K562 (cell line): Measurements from ENCODE around the gene FAM171A1. TPM values are rescaled to one million over a fixed set of nuclear protein-coding genes. Genes with fewer than 3 reads are reported as not detected.
"Not testable (repeated sequence)": the region's sequence is repeated elsewhere in the genome, so short reads cannot be mapped to it uniquely, and the experiment has no call there.

ENCODE experiments used
- ATAC-seq: fragments of 200-7000 bp; cut with Tn5 transposase; 3 replicates; pipeline ENCODE4 v1.9.1; 2020; ENCODE audit warnings: moderate library complexity
- BruUV-seq: library from RNA; stranded (reverse); fragments of 400-500 nt; replicated peaks from 2 replicates; lab custom pipeline; 2021; lab: Mats Ljungman, UMichigan
- CTCF ChIA-PET: fragments of 300-600 bp; formaldehyde crosslinking; extraction: SDS; loops from one replicate; lab custom pipeline; 2021; ENCODE audit warnings: low intra/inter-chr PET ratio; lab: Yijun Ruan, JAX
- POLR2A ChIA-PET: fragments of 300-600, 350-650 bp; sonication (Branson Sonifier 250); formaldehyde crosslinking; extraction: SDS; loops from one replicate; lab custom pipeline; 2021; ENCODE audit warnings: antibody characterized with exemption, inconsistent platforms; lab: Yijun Ruan, JAX
- DNase-seq, 4 experiments: peaks; one replicate each; pipeline versions ENCODE4 v3.0.0 to v3.0.0-alpha.2; 2011 to 2018; ENCODE audit warnings: low spot score in 3 of 4, mixed read lengths in 3 of 4; ENCODE audit errors: extremely low read depth in 1 of 4
- FAIRE-seq: peaks from 2 replicates; lab custom pipeline; 2011; peaks lifted over from hg19 to GRCh38; lab: Jason Lieb, UNC
- H2AFZ ChIP-seq: 2 replicates; pipeline ENCODE4 v1.6.0; 2011; ENCODE audit warnings: low read depth, low read length, control low read depth, inconsistent platforms
- H3K27ac ChIP-seq: fragments of 200-600 bp; 3 replicates; pipeline ENCODE4 v1.8.0; 2011; ENCODE audit warnings: low read depth, mild to moderate bottlenecking, control low read depth, inconsistent platforms, low read length, moderate library complexity, mixed read lengths; ENCODE audit errors: extremely low read depth
- H3K27me3 ChIP-seq, 2 experiments: fragments of 300-600 bp in 1 of 2; 2 replicates in 1 of 2; 3 replicates in 1 of 2; pipeline versions ENCODE4 v1.6.0 to v1.8.0; 2011; ENCODE audit warnings: inconsistent platforms in 2 of 2, low read length in 2 of 2, mild to moderate bottlenecking in 1 of 2, mixed read lengths in 1 of 2, moderate library complexity in 1 of 2; ENCODE audit not compliant: control insufficient read depth in 2 of 2, insufficient read depth in 2 of 2
- H3K36me3 ChIP-seq: fragments of 300-600 bp; 3 replicates; pipeline ENCODE4 v1.8.0; 2011; ENCODE audit warnings: mild to moderate bottlenecking, low read length, inconsistent platforms; ENCODE audit not compliant: control insufficient read depth, insufficient read depth
- H3K4me1 ChIP-seq, 2 experiments: fragments of 200-600 bp in 1 of 2; replicated peaks in 1 of 2; 2 replicates in 1 of 2; 3 replicates in 1 of 2; pipeline versions ENCODE4 v1.5.1 to v1.8.0; 2011; ENCODE audit warnings: inconsistent platforms in 2 of 2, low read length in 2 of 2, mild to moderate bottlenecking in 1 of 2, mixed read lengths in 1 of 2, moderate library complexity in 1 of 2; ENCODE audit not compliant: control insufficient read depth in 2 of 2, insufficient read depth in 2 of 2
- H3K4me2 ChIP-seq: 2 replicates; pipeline ENCODE4 v1.6.1; 2011; ENCODE audit warnings: low read length, control low read depth, inconsistent platforms, mixed read lengths; ENCODE audit not compliant: insufficient read depth
- H3K4me3 ChIP-seq: fragments of 200-600 bp; sonication (generic), shearing (Covaris generic); 2 replicates; pipeline ENCODE4 v1.5.1; 2016; ENCODE audit warnings: control low read depth, inconsistent platforms
- H3K79me2 ChIP-seq: fragments of 200-600 bp; 3 replicates; pipeline ENCODE4 v1.8.0; 2011; ENCODE audit warnings: low read length, inconsistent platforms; ENCODE audit not compliant: control insufficient read depth, insufficient read depth
- H3K9ac ChIP-seq, 2 experiments: 2 replicates each; pipeline versions ENCODE4 v1.6.0 to v1.6.1; 2011; ENCODE audit warnings: low read depth in 2 of 2, low read length in 2 of 2, control low read depth in 1 of 2, inconsistent platforms in 1 of 2, mild to moderate bottlenecking in 1 of 2, mixed read lengths in 1 of 2; ENCODE audit not compliant: insufficient read depth in 1 of 2
- H3K9me1 ChIP-seq: one replicate; pipeline ENCODE4 v1.6.0; 2011; ENCODE audit warnings: inconsistent platforms, mild to moderate bottlenecking, low read length, moderate library complexity; ENCODE audit not compliant: control insufficient read depth, insufficient read depth
- H3K9me3 ChIP-seq: replicated peaks from 2 replicates; pipeline ENCODE4 v1.5.1; 2011; ENCODE audit warnings: low read depth, low read length, inconsistent platforms; ENCODE audit not compliant: control insufficient read depth, insufficient read depth
- H4K20me1 ChIP-seq: replicated peaks from 2 replicates; pipeline ENCODE4 v1.6.1; 2011; ENCODE audit warnings: low read length, inconsistent platforms, mixed read lengths; ENCODE audit not compliant: control insufficient read depth, insufficient read depth
- CBX3 ChIP-seq, 2 experiments: IDR thresholded peaks; 1 replicate in 1 of 2; 2 replicates in 1 of 2; pipeline ENCODE4 v1.6.1; 2012; ENCODE audit warnings: inconsistent platforms in 2 of 2, low read length in 2 of 2, borderline replicate concordance in 1 of 2, control low read depth in 1 of 2
- CREM ChIP-seq: IDR thresholded peaks from 2 replicates; pipeline ENCODE4 v1.6.1; 2014; ENCODE audit warnings: antibody characterized with exemption, low read depth
- HDGF ChIP-seq: fragments of 450-650 bp; IDR thresholded peaks from 2 replicates; pipeline ENCODE4 v1.6.1; 2016
- ILK ChIP-seq: fragments of 450-650 bp; IDR thresholded peaks from 2 replicates; pipeline ENCODE4 v1.6.1; 2016; ENCODE audit warnings: missing genetic modification characterization, low read depth, mild to moderate bottlenecking, missing compliant biosample characterization, moderate library complexity, borderline replicate concordance
- MYNN ChIP-seq, 2 experiments: sonication (generic); formaldehyde crosslinking in 1 of 2; IDR thresholded peaks; 2 replicates each; pipeline versions ENCODE4 v1.5.0 to v1.6.1; 2016 to 2020; ENCODE audit warnings: antibody characterized with exemption in 1 of 2, missing genetic modification reagents in 1 of 2
- NFE2 ChIP-seq: IDR thresholded peaks from 2 replicates; pipeline ENCODE4 v1.6.1; 2014; ENCODE audit warnings: antibody characterized with exemption, low read depth
- POLR2AphosphoS2 ChIP-seq: IDR thresholded peaks from 2 replicates; pipeline ENCODE4 v1.6.1; 2012; ENCODE audit warnings: low read length, improper control_type of control experiment
- PYGO2 ChIP-seq: fragments of 450-650 bp; IDR thresholded peaks from 2 replicates; pipeline ENCODE4 v1.6.1; 2016; ENCODE audit warnings: mild to moderate bottlenecking, missing genetic modification characterization, moderate library complexity, missing compliant biosample characterization
- RFX1 ChIP-seq: fragments of 450-650 bp; IDR thresholded peaks from 2 replicates; pipeline ENCODE4 v1.6.1; 2016; ENCODE audit warnings: mild to moderate bottlenecking, moderate library complexity
- SETDB1 ChIP-seq: IDR thresholded peaks from one replicate; pipeline ENCODE4 v1.6.1; 2012; ENCODE audit warnings: low read length, control low read depth, inconsistent platforms
- SP1 ChIP-seq: sonication (generic); formaldehyde crosslinking; IDR thresholded peaks from 2 replicates; pipeline ENCODE4 v1.8.1; 2022; ENCODE audit warnings: mild to moderate bottlenecking, missing genetic modification reagents
- TGIF2 ChIP-seq: sonication (generic); formaldehyde crosslinking; IDR thresholded peaks from 2 replicates; pipeline ENCODE4 v1.8.1; 2022; ENCODE audit warnings: mild to moderate bottlenecking, missing genetic modification reagents, moderate library complexity
- YBX1 ChIP-seq: fragments of 450-650 bp; IDR thresholded peaks from 2 replicates; pipeline ENCODE4 v1.7.1; 2016; ENCODE audit warnings: mild to moderate bottlenecking
- ZBTB5 ChIP-seq: fragments of 450-650 bp; IDR thresholded peaks from 2 replicates; pipeline ENCODE4 v1.6.1; 2017; ENCODE audit warnings: antibody characterized with exemption
- ZC3H8 ChIP-seq: fragments of 450-650 bp; IDR thresholded peaks from 2 replicates; pipeline ENCODE4 v1.6.1; 2017
- ZNF175 ChIP-seq: fragments of 200-800 bp; sonication (Bioruptor generic); IDR thresholded peaks from 2 replicates; pipeline ENCODE4 v1.6.1; 2016; ENCODE audit warnings: low read depth, mild to moderate bottlenecking, missing genetic modification characterization, missing compliant biosample characterization
- WGBS: fragments of 100-300 bp; shearing (Covaris generic); methylation state at CpG from one replicate; pipeline ENCODE4 v1.1.6; 2016; ENCODE audit warnings: low coverage, mixed read lengths; ENCODE audit not compliant: insufficient coverage; ENCODE audit errors: missing lambda C conversion rate; 5-methylcytosine and 5-hydroxymethylcytosine counted together
- in situ Hi-C: fragments of 300-500 bp; cut with MboI; formaldehyde crosslinking; loops from 4 replicates; pipeline ENCODE4 v1.15.0; 2018; ENCODE audit warnings: inconsistent platforms, mixed read lengths
- intact Hi-C: fragments of 100-400 bp; cut with micrococcal nuclease; formaldehyde crosslinking; loops from 2 replicates; pipeline ENCODE4 v1.14.2; 2022
- polyA plus RNA-seq, 8 experiments: library from polyadenylated mRNA; depleted of rRNA in 4 of 8; stranded (reverse) in 5 of 8; unstranded in 3 of 8; fragments of >200 nt; fragmentation: Nextera tagmentation in 2 of 8; fragmentation: Illumina TruSeq in 1 of 8; extraction: Ambion mirVana in 2 of 8; extraction: Trizol in 1 of 8; gene quantifications; 2 replicates each; pipeline versions ENCODE4 v1.2.1 to v1.2.3, GENCODE V29; 2011 to 2014; ENCODE audit warnings: inconsistent platforms in 1 of 8, missing spikeins in 1 of 8
- total RNA-seq, 7 experiments: library from RNA; depleted of rRNA in 6 of 7; stranded (reverse); fragments of >200 nt in 6 of 7; fragmentation: Illumina TruSeq in 2 of 7; extraction: Trizol in 2 of 7; gene quantifications; 2 replicates each; pipeline versions ENCODE4 v1.2.1 to v1.2.3, GENCODE V29; 2011 to 2021; ENCODE audit warnings: low replicate concordance in 1 of 7

The FAM171A1 gene
- total and polyA plus RNA-seq, 9 of the 15 experiments (the other 6 are each of a cell fraction or from before 2014, with no cell fraction given) = 0.51 to 8.2 (median 4.8) TPM

DNA sequence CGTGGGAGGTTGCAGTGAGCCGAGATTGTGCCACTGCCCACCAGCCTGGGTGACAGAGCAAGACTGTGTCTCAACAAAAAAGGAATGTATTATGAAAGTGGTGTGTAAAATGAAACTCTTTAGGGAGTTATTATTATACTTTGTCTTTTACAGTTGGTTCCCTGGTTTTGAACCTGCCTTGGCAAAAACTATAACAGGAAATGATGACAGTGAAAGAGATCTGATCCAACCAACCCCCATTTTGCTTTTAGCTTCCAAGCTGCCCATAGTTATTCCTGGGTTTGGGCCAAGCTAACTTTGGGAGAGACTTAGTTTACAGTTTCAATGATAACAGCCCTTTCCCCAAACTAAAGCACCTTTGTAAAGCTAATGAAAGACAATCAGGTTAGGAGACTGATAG, 168.4 kb downstream of the FAM171A1 start:
- Histone ChIP-seq H3K27me3 (peaks cover 0 to 16% of the 10 kb centered on the region in 2 experiments; a peak in 4 of 5 replicates), H3K4me2 (no peak overlapping the region), H3K27ac (no peak overlapping the region), H4K20me1 (no peaks in the 10 kb centered on the region), H3K9ac (no peak overlapping the region), H3K9me3 (no peaks in the 10 kb centered on the region), H3K4me1 (no peaks in the 10 kb centered on the region), H3K4me3 (no peak overlapping the region), H2AFZ (no peak overlapping the region), H3K9me1 (no peaks in the 10 kb centered on the region), H3K79me2 (no peaks in the 10 kb centered on the region)
- FAIRE-seq (no peak), DNase-seq (no peak), ATAC-seq (no peak)
- no TSS peak for BruUV-seq
- intact Hi-C loops (no loop called here), in situ Hi-C loops (no loop called here)
- 7% methylated on average over 2 of the region's 2 CpGs for WGBS
- POLR2A ChIA-PET = interaction anchor here (0.6 to 1.0 kb wide), 2 partner anchors 13 to 177 kb away, joined by 3 read pairs; no protein-coding TSS in a partner anchor
- TF ChIP-seq RFX1 (no peak), ZBTB5 (no peak), NFE2 (no peak), SP1 (CRISPR knock-in tag) (no peak), MYNN (IDR thresholded peaks at IDR 0.05) (no peak), MYNN (CRISPR knock-in tag; IDR thresholded peaks at IDR 0.05) (no peak), SETDB1 (no peak), ZNF175 (CRISPR knock-in tag) (no peak), PYGO2 (tag) (no peak), POLR2AphosphoS2 (no peak), YBX1 (no peak), CBX3 (IDR thresholded peaks at IDR 0.05; ENCODE audit: borderline replicate concordance in 1 of 2, low read length in 2 of 2) (no peak), ILK (tag) (no peak), ZC3H8 (no peak), HDGF (no peak), CREM (no peak), TGIF2 (CRISPR knock-in tag) (no peak)
- TF ChIP-seq, all 486 proteins: peak for 0
- H3K36me3 ChIP-seq = no peaks in the 10 kb centered on the region
- CTCF ChIA-PET = no interaction called here

DNA sequence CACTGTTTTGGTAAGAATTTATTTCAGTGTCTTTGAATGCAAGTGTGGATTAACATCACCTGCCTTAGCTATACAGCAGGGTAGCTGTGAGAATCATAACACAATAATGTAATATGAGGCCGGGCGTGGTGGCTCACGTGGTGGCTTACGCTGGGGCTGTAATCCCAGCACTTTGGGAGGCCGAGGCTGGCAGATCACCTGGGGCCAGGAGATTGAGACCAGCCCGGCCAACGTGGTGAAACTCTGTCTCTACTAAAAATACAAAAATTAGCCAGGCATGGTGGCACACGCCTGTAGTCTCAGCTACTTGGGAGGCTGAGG, 168.8 kb downstream of the FAM171A1 start:
- WGBS = 9% methylated on average over 8 of the region's 8 CpGs
- H3K27ac ChIP-seq, H3K4me1 ChIP-seq, ATAC-seq, H2AFZ ChIP-seq, BruUV-seq, in situ Hi-C loops, CTCF ChIA-PET, H3K9me1 ChIP-seq, H3K9me3 ChIP-seq, FAIRE-seq, H3K79me2 ChIP-seq, H4K20me1 ChIP-seq, DNase-seq, H3K36me3 ChIP-seq, H3K9ac ChIP-seq, H3K4me3 ChIP-seq, H3K4me2 ChIP-seq, intact Hi-C loops: not testable (repeated sequence)
- peaks cover 0 to 16% of the 10 kb centered on the region in 2 experiments; a peak in 4 of 5 replicates for H3K27me3 ChIP-seq
- POLR2A ChIA-PET = interaction anchor here (0.6 to 1.0 kb wide), 2 partner anchors 12 to 177 kb away, joined by 3 read pairs; no protein-coding TSS in a partner anchor
